Endothelial cell of umbilical vein (primary cell): ENCODE measurements around the gene OGFOD2. TPM values are rescaled to one million over a fixed set of nuclear protein-coding genes. Genes with fewer than 3 reads are reported as not detected.

Experiments used
- BruUV-seq: library from RNA; stranded (reverse); fragments of 400-500 nt; replicated peaks from 2 replicates; lab custom pipeline; 2021; lab: Mats Ljungman, UMichigan
- CTCF ChIA-PET: fragments of 300-600, 350-600 bp; sonication (Branson Sonifier 250); formaldehyde crosslinking; loops from one replicate; lab custom pipeline; 2021; ENCODE audit warnings: antibody characterized with exemption, inconsistent platforms; lab: Charles Lee
- POLR2A ChIA-PET: fragments of 300-600, 350-600 bp; sonication (Branson Sonifier 250); formaldehyde crosslinking; loops from one replicate; lab custom pipeline; 2021; ENCODE audit warnings: antibody characterized with exemption, inconsistent platforms; lab: Charles Lee
- DNase-seq: peaks from one replicate; pipeline ENCODE4 v3.0.0-alpha.2; 2011; ENCODE audit warnings: low read depth, low spot score
- FAIRE-seq: peaks from 2 replicates; lab custom pipeline; 2011; peaks lifted over from hg19 to GRCh38; lab: Jason Lieb, UNC
- H2AFZ ChIP-seq: 2 replicates; pipeline ENCODE4 v1.6.0; 2012; ENCODE audit warnings: low read depth, low read length, control low read depth, inconsistent platforms
- H3K27ac ChIP-seq: 2 replicates; pipeline ENCODE4 v1.5.1; 2011; ENCODE audit warnings: low read depth, mild to moderate bottlenecking, control low read depth, low read length, moderate library complexity; ENCODE audit not compliant: insufficient read depth
- H3K27me3 ChIP-seq, 2 experiments: 2 replicates each; pipeline versions ENCODE4 v1.6.0 to v1.6.1; 2011; ENCODE audit warnings: low read length in 2 of 2, mixed read lengths in 1 of 2; ENCODE audit not compliant: control insufficient read depth in 2 of 2, insufficient read depth in 2 of 2
- H3K36me3 ChIP-seq, 2 experiments: 2 replicates in 1 of 2; 3 replicates in 1 of 2; pipeline ENCODE4 v1.5.1; 2011; ENCODE audit warnings: low read length in 2 of 2, mild to moderate bottlenecking in 1 of 2, moderate library complexity in 1 of 2; ENCODE audit not compliant: control insufficient read depth in 2 of 2, insufficient read depth in 2 of 2; ENCODE audit errors: extremely low read depth in 1 of 2
- H3K4me1 ChIP-seq: 3 replicates; pipeline ENCODE4 v1.5.1; 2011; ENCODE audit warnings: mild to moderate bottlenecking, low read length; ENCODE audit not compliant: control insufficient read depth, insufficient read depth; ENCODE audit errors: extremely low read depth
- H3K4me2 ChIP-seq: 2 replicates; pipeline ENCODE4 v1.6.1; 2011; ENCODE audit warnings: low read length, control low read depth, mixed read lengths; ENCODE audit not compliant: insufficient read depth
- H3K4me3 ChIP-seq, 3 experiments: fragments of 200-600 bp in 1 of 3; sonication (generic), shearing (Covaris generic) in 1 of 3; replicated peaks in 1 of 3; 2 replicates each; pipeline ENCODE4 v1.5.1; 2011 to 2016; ENCODE audit warnings: control low read depth in 3 of 3, low read length in 3 of 3, mild to moderate bottlenecking in 2 of 3, inconsistent platforms in 1 of 3, low read depth in 1 of 3, moderate library complexity in 1 of 3; ENCODE audit not compliant: insufficient read depth in 1 of 3
- H3K79me2 ChIP-seq: 2 replicates; pipeline ENCODE4 v1.6.0; 2012; ENCODE audit warnings: low read length, inconsistent platforms; ENCODE audit not compliant: control insufficient read depth, insufficient read depth
- H3K9ac ChIP-seq: replicated peaks from 2 replicates; pipeline ENCODE3; 2011; ENCODE audit warnings: low read length, control low read depth; ENCODE audit not compliant: insufficient read depth; ENCODE audit errors: extremely low read depth
- H3K9me1 ChIP-seq: replicated peaks from 3 replicates; pipeline ENCODE4 v1.6.0; 2011; ENCODE audit warnings: mild to moderate bottlenecking, low read length; ENCODE audit not compliant: control insufficient read depth, insufficient read depth; ENCODE audit errors: extremely low read depth
- H3K9me3 ChIP-seq: replicated peaks from 2 replicates; pipeline ENCODE4 v1.5.1; 2012; ENCODE audit warnings: low read length, inconsistent platforms; ENCODE audit not compliant: control insufficient read depth, insufficient read depth
- H4K20me1 ChIP-seq: replicated peaks from 2 replicates; pipeline ENCODE3; 2011; ENCODE audit warnings: mild to moderate bottlenecking, low read length; ENCODE audit not compliant: control insufficient read depth, insufficient read depth; ENCODE audit errors: extremely low read depth
- EZH2 ChIP-seq: IDR thresholded peaks from 2 replicates; pipeline ENCODE4 v1.6.1; 2012; ENCODE audit warnings: borderline replicate concordance, low read depth, mild to moderate bottlenecking, moderate library complexity, low read length, inconsistent platforms; ENCODE audit not compliant: severe bottlenecking
- FOS ChIP-seq: IDR thresholded peaks from 2 replicates; pipeline ENCODE4 v1.6.1; 2011; ENCODE audit warnings: mild to moderate bottlenecking, low read length, moderate library complexity, borderline replicate concordance; ENCODE audit not compliant: insufficient read depth
- GATA2 ChIP-seq: IDR thresholded peaks from 2 replicates; pipeline ENCODE4 v1.7.0; 2011; ENCODE audit warnings: low read depth, mild to moderate bottlenecking, moderate library complexity, mixed read lengths, low read length; ENCODE audit not compliant: insufficient read length, insufficient read depth
- JUN ChIP-seq: IDR thresholded peaks from 2 replicates; pipeline ENCODE4 v1.6.1; 2011; ENCODE audit warnings: borderline replicate concordance, low read depth; ENCODE audit not compliant: insufficient read length, insufficient read depth
- MAX ChIP-seq: IDR thresholded peaks from 2 replicates; pipeline ENCODE4 v1.6.1; 2011; ENCODE audit not compliant: insufficient read depth, insufficient read length
- MYC ChIP-seq: IDR thresholded peaks from one replicate; pipeline ENCODE4 v1.6.1; 2011; ENCODE audit warnings: mild to moderate bottlenecking, low read depth, low read length
- POLR2A ChIP-seq: IDR thresholded peaks from 2 replicates; pipeline ENCODE4 v1.6.1; 2012; ENCODE audit warnings: low read depth, mild to moderate bottlenecking, control low read depth, low read length
- POLR2AphosphoS5 ChIP-seq: IDR thresholded peaks from 2 replicates; pipeline ENCODE4 v1.6.1; 2012; ENCODE audit warnings: low read depth, mild to moderate bottlenecking, control low read depth, low read length, moderate library complexity; ENCODE audit not compliant: insufficient read depth
- dilution Hi-C: fragments of 300-500 bp; cut with MboI; formaldehyde crosslinking; loops from one replicate; pipeline ENCODE4 v1.15.0; 2019; ENCODE audit warnings: low sequenced_read_pairs; ENCODE audit not compliant: extremely low pct_ligation_motif_present
- intact Hi-C: fragments of 100-400 bp; cut with micrococcal nuclease; formaldehyde crosslinking; loops from one replicate; pipeline ENCODE4 v1.10.0; 2022
- polyA plus RNA-seq, 4 experiments: library from polyadenylated mRNA; depleted of rRNA in 3 of 4; stranded (reverse) in 3 of 4; unstranded in 1 of 4; fragments of >200 nt; gene quantifications; 2 replicates each; pipeline versions ENCODE4 v1.2.1 to v1.2.3, GENCODE V29; 2011 to 2012; ENCODE audit warnings: missing spikeins in 1 of 4
- total RNA-seq: library from RNA; stranded (reverse); gene quantifications from 2 replicates; pipeline ENCODE4 v1.2.3, GENCODE V29; 2021
- TF ChIP-seq, protein P1 (sequence below), 2 donors: IDR thresholded peaks; 1 replicate in 1 of 2; 2 replicates in 1 of 2; pipeline ENCODE4 v1.5.1; 2011; ENCODE audit warnings: low read length in 2 of 2, mild to moderate bottlenecking in 2 of 2, moderate library complexity in 2 of 2, control low read depth in 1 of 2, inconsistent platforms in 1 of 2, low read depth in 1 of 2; ENCODE audit not compliant: insufficient read depth in 1 of 2; ENCODE audit errors: extremely low read depth in 1 of 2

Gene OGFOD2
- total and polyA plus RNA-seq, 2 donors (not counting 3 experiments of a cell fraction or from before 2014, with no cell fraction given): 16.8 to 24.1 TPM

- dilution Hi-C loops: no loop called here
- no peak for TF ChIP-seq POLR2AphosphoS5
- TF ChIP-seq FOS: no peak
- TF ChIP-seq EZH2: no peak
- TF ChIP-seq, protein P1, sequence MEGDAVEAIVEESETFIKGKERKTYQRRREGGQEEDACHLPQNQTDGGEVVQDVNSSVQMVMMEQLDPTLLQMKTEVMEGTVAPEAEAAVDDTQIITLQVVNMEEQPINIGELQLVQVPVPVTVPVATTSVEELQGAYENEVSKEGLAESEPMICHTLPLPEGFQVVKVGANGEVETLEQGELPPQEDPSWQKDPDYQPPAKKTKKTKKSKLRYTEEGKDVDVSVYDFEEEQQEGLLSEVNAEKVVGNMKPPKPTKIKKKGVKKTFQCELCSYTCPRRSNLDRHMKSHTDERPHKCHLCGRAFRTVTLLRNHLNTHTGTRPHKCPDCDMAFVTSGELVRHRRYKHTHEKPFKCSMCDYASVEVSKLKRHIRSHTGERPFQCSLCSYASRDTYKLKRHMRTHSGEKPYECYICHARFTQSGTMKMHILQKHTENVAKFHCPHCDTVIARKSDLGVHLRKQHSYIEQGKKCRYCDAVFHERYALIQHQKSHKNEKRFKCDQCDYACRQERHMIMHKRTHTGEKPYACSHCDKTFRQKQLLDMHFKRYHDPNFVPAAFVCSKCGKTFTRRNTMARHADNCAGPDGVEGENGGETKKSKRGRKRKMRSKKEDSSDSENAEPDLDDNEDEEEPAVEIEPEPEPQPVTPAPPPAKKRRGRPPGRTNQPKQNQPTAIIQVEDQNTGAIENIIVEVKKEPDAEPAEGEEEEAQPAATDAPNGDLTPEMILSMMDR (IDR thresholded peaks at IDR 0.05; ENCODE audit: extremely low read depth in 1 of 2, insufficient read depth in 1 of 2, low read depth in 1 of 2, low read length in 2 of 2): no peak
- no peak for TF ChIP-seq MAX
- no peak for TF ChIP-seq POLR2A
- no peak for TF ChIP-seq JUN
- no peak for TF ChIP-seq GATA2
- no peak for TF ChIP-seq MYC
- no peaks in the 10 kb centered on the region for H3K9me3 ChIP-seq
- no peaks in the 10 kb centered on the region for H4K20me1 ChIP-seq
- H3K9me1 ChIP-seq: no peaks in the 10 kb centered on the region
- H3K79me2 ChIP-seq: peaks cover 15% of the 10 kb centered on the region
- peaks cover 0 to 4% of the 10 kb centered on the region in 2 experiments for H3K36me3 ChIP-seq
- no peak overlapping the region for H3K4me2 ChIP-seq
- BruUV-seq: no TSS peak
- intact Hi-C loops: no loop called here
- H3K4me3 ChIP-seq: no peak overlapping the region
- ChIA-PET POLR2A (no interaction called here), CTCF (interaction anchor here (3.9 kb wide), 1 partner anchor 261 kb away, joined by 24 read pairs; no protein-coding TSS in a partner anchor)
- H2AFZ ChIP-seq: no peak overlapping the region
- no peak overlapping the region for H3K27ac ChIP-seq
- H3K27me3 ChIP-seq: no peaks in the 10 kb centered on the region
- H3K4me1 ChIP-seq: peaks cover 25% of the 10 kb centered on the region
- H3K9ac ChIP-seq: no peak overlapping the region
- FAIRE-seq (no peak), DNase-seq (no peak)
Observed at GRCh38 chr12:122977153-122977552, 2.1 kb downstream of the OGFOD2 start.
